GM12891 (cell line): ENCODE data around the gene ST8SIA5.

Experiments
- POLR2A ChIP-seq: IDR thresholded peaks from 2 replicates; pipeline ENCODE4 v1.6.1; 2011; ENCODE audit warnings: low read depth, low read length, control low read depth
- POLR2AphosphoS5 ChIP-seq: IDR thresholded peaks from 2 replicates; pipeline ENCODE4 v1.6.1; 2011; ENCODE audit warnings: low read depth, low read length, control low read depth

DNA sequence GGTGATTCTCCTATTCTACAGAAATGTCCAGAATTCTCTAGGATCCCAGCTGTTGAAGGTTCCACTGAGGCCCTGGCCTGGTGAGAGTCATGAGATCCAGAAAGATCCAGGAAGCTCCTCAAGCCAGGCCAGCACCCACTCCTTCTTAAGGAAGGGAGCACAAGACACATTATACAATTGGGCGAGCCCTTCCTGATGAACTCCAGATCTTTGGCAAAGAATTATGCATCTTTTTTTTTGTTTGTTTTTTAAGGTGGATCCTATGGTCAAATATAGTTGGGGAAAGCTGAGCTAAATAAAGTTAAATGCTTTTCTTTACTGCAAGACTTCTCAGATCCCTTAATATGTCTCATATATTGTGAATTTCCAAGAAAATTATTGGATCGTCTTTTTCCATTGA, 62.9 kb downstream of the ST8SIA5 start:
- TF ChIP-seq POLR2A (no peak), POLR2AphosphoS5 (no peak)
